Endothelial cell of hepatic sinusoid (primary cell): ENCODE results near the gene MAP3K20.
"Not testable (repeated sequence)": the region's sequence is repeated elsewhere in the genome, so short reads cannot be mapped to it uniquely, and the experiment has no call there.

Experiments used
- in situ Hi-C: cut with HindIII; loops from 2 replicates; pipeline ENCODE4 v1.10.0; 2017; ENCODE audit warnings: low sequenced_read_pairs

Gene MAP3K20

DNA sequence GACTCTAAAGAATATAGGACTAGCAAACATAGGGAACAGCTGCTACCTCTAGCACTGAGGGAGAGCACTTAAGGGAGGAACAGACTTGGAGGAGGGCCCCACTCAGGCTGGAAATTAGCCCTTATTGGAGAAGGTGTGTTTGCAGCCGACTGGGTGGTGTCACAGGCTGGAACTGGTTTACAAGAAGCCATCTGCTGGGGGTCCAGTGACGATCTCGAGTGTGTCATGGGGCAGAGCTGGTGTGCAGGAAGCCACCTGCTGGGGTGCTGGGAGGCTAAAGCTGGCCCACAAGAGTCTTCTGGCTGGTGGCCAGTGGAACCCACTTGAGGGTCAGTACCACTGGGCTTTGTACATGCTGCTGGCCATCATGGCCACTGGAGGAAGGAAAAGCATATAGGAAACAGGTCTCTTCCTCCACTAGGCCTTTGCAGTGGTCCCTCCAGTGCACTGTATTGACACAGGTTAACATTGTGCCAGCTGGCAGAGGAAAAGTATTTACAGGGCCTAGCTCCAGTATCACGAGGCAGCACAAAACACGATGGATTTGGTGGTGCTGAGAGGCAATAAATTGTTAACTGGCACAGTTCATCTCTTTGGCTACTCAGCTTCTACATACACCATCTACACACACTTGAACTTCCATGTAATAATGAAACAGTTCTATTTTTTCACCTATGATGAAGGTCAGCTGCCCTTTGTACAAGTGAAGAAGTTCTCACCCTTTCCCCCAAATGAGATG lies 43.6 kb downstream of the MAP3K20 start:
- in situ Hi-C loops = no loop called here

DNA sequence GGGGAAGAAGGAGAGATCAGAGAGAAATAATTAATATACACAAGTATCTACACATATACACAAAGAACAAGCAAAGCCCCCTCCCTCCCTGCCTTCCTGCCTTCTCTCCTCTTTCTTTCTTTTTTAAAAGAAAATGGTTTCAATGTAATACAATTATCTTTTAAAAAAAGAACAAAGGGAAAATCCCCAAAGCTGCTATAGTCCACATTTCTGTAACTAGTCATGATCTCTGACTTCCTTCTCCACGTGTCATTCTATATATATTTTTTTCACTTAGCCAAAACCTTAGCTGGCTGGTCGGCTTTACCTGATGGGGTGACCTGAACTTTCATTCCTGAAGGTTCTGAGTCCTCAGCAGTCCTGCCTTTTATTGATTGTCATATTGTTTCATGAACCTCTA lies 44.3 kb downstream of the MAP3K20 start:
- in situ Hi-C loops = no loop called here

DNA sequence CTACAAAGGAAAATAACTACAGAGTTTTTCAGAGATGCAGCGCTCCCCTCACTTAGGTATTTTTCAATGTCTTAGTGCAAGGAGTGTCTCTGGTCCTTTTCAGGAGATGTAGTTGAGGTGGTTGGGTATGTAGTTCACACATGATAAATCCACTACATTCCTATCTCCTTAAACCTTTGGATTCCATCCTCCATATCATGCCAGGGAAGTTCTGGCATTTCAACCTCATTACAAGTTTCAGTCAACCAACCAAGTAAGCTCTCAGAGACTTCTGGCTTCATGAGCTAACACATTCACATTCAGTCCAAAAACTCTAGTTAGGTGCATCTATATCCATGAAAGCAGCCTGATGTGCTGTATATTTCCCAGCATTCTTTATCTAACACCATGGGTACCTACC lies 47.3 kb downstream of the MAP3K20 start:
- in situ Hi-C loops = no loop called here

DNA sequence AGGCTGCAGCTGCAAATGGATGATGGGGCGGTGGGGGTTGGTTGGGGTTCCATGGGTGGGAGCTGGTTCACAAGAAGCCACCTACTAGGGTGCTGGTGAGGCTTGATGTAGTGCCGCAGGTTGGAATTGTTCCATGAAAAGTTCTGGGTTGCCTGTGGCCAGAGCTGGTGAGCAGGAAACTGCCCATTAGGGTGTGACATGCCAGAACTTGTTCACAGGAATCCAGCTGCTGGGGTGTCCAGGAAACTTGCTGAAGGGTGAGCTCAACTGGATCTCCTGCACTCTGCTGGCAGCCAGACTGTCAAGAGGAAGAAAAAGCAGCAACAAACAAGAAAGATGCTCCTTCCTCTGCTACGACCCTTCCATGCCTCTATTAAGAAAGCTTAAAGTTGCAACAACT lies 48.8 kb downstream of the MAP3K20 start:
- in situ Hi-C loops = no loop called here

DNA sequence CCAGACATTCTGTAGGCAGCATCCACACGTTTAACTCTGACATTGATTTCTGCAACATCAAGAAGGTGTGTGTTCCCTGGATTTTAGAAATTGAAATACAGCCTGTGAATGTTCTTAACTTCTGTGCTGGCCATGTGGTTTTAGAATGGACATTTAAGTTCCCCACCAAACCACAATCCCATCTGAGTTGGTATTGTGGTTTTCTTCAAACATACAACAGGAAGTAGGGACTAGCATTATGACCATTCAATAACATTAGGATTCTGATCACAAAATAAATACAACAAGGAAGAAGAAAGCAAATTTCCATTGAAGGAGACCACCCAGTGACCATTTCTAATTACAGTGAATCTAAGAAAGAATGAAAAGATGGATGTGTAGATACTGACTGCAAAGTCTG lies 51.2 kb downstream of the MAP3K20 start:
- in situ Hi-C loops = no loop called here

DNA sequence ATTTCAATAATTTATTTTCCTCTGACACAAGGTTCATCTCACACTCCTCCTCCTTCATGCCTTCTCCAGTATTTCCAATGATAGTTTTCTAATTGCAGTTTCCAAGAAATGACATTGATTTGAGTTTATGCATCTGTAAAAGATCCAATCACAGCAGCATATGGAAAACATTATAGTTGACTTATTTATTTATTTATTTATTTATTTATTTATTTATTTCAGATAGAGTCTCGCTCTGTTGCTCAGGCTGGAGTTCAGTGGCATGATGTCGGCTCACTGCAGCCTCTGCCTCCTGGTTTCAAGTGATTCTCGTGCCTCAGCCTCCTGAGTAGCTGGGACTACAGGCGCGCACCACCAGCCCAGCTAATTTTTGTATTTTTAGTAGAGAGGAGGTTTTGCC lies 52.5 kb downstream of the MAP3K20 start:
- in situ Hi-C loops = not testable (repeated sequence)

DNA sequence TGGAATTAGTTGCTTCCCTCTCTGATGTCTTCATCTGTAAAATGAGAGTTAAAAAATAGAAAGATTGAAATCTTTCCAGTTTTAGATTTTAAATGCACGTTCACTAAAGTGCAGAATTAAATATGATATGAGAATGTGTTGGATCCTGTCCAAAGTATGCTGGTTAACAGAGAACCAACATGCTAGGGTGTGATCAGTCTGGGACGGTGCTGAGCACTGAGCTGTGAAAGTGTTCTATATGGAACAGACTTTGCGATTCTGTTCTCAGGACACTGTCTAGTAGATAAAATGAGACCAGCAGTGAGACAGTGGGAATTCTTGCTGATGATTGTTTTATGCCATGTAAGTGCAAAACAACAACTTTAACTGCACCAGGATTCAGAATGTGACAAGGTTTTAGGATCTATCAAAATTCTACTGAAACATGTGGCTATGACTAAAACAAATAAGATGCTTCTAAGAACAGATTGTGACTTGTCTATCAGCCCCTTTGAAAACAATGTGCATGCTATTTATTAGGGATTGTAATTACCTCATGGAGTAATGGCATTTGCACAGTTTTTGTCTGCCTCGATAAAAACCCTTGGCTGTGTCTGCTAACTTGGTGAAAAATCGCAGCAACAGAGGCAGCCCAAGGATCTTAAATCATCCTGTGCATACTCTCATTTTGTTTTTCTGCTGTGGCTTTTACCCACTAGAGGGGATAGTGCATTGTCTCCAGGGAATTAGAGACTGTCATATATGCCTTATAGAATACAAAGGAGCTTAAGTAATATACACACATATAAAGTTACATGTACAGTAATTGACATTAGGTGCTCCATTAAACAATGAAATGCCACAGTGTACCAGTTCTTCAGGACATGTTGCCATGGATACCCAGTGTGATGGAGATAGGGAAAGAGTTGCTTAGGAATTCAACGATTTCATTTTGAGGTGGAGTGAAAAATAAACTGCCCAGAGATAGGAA lies 55.1 kb downstream of the MAP3K20 start:
- in situ Hi-C loops = loop anchor here (5.0 kb wide), 1 partner anchor 38 kb away; no protein-coding TSS in a partner anchor

DNA sequence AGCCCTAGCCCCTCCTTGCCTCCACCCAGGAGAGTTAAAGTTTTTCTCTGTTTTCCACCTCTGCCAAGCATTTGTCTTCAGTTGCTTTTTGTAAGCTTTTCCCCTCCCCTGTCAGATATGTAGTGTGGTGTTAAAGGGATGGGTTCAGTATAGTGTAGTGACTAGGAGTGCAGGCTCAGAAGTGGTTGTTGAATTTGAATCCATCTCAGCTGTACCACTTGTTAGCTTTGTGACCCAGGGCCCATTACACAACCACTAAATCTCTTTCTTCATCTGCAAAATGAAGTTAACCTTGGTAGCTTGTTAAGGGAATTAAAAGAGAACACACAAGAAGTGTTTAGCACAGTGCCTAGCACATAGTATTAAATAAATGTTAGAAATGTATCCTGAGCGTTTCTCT lies 56.9 kb downstream of the MAP3K20 start:
- in situ Hi-C loops = loop anchor here (5.0 kb wide), 1 partner anchor 40 kb away; no protein-coding TSS in a partner anchor

DNA sequence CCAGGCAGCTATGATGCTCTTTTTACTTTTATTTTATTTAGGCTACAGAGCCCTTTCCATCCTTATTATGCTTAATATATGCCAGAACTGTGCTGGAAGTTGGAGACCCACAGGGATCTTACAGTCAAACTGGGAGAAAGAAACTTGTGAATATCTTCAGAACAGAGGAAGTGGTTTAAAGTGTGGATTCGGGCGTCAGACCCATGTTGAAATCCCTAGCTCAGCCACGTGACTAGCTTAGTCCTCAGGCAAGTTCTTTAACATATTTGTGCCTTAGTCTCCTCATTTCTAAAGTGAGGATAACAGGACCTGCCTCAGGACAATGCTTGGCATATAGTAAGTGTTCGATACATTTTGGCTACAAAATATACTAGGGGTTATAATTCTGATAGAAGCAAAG lies 59.1 kb downstream of the MAP3K20 start:
- in situ Hi-C loops = loop anchor here (5.0 kb wide), 1 partner anchor 42 kb away; no protein-coding TSS in a partner anchor

DNA sequence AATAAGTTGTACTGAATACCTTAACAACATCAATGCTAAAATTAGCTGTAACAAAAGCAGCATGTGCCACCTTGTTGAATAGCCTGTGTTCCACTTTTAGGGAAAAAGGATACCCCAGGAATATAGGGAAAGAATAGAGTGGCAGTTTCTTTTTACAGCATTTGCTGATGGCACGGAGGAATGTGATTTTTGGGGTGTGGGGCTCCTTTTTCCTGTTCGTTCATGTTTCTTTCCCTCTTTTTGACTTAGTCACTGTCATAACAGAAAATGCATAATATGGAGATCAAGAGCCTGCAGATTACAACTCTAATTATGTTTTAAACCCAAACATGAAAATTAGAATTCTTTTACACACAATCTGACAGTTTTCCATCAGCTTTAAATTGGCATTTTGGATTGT lies 60.4 kb downstream of the MAP3K20 start:
- in situ Hi-C loops = no loop called here

DNA sequence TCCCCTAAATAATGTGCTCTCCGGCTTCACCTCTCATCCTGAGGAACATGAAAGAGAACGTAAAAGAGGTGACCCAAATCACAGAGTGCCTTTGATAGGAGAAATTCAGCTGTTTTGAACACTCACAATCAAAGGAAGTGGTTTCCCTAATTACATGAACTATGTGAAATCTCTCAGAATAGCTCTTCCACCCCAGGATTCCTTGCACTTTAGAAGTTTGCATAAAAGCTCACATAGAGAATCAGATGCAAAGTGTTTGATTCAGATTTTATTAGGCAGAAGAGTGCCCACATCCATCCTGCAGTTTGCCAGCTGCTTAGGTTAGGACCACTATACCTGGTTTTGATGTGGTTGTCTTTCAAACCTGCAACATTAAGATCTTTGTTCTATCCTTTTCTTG lies 61.0 kb downstream of the MAP3K20 start:
- in situ Hi-C loops = no loop called here

DNA sequence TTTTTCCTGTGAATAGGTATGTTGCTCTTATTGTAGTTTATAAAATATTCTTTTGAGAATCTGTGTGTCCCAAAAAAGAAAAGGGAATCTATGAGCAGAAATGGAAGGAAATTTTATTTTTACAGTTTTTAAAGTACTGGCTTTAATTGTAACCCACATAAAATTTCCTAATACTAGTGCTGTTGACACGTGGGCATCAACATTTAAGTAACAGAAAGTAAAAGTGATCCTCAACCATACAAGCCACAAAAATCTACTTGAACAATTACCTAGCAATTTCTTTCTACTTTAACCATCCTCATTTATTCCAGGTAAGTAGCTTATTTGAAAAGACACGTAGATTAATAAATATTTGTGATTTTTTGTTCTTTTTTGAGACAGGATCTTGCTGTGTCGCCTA lies 62.0 kb downstream of the MAP3K20 start:
- in situ Hi-C loops = no loop called here

DNA sequence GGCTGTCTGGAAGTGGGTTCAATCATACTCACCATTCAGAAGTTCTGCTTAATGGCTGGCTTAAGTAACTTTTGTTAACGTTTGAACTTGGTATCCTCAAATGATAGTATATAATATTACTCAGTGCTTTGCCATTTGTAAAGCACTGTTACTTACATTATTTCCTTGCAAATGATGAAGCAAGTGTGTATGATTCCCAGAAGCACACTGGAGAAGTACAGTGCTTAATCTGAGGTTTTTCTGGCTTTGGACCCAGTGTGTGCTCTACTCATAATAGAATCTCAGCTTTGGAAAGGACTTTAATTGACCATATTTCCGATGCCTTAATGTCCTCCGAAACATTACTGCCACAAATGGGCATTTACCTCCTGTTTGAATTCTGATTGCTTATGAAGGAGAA lies 63.3 kb downstream of the MAP3K20 start:
- in situ Hi-C loops = no loop called here

DNA sequence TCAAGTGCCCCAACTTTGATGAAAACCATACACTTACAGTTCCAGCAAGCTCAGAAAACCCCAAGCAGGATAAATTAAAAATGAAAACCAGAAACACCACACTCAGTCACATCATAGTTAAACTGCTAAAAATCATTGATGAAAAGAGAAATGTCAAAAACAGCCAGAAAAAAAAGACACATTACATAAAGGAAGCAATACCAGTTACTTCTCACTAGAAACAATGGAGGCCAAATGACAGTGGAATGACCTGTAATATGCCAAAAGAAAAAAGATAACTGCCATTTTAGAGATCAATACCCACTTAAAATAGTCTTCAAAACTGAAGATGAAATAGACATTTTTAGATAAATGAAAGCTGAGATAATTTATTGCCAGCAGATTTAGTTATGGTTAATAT lies 66.0 kb downstream of the MAP3K20 start:
- in situ Hi-C loops = no loop called here

DNA sequence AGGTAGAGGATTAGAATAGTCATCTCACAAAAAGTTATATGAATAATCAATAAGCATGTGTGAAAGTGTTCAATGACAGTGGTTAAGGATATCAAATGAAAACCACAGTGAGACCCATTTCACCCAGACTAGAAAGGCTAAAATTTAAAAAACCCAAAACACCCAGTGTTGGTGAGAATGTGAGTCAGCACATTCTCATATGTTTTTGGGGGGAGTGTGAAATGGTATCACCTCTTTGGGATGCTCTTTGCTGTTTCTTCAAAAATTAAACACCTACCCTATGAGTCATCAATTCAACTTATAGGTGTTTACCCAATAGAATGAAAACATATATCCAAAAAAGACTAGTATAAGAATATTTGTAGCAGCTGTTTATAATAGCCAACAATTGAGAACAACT lies 69.8 kb downstream of the MAP3K20 start:
- in situ Hi-C loops = no loop called here

DNA sequence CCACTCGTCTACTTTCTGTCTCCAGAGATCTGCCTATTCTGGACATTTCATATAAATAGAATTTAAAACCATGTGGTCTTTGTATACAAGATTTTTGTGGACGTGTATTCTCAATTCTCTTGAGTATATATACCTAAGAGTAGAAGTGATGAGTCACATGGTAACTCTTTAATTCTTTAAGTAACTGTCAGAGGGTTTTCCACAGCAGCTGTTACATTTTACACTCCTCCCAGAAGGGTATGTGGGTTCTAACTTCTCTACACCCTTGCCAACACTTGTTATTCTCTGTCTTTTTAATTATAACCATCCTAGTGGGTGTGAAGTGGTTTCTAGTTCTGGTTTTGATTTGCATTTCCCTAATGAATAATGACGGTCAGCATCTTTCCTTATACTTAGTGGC lies 70.9 kb downstream of the MAP3K20 start:
- in situ Hi-C loops = no loop called here

DNA sequence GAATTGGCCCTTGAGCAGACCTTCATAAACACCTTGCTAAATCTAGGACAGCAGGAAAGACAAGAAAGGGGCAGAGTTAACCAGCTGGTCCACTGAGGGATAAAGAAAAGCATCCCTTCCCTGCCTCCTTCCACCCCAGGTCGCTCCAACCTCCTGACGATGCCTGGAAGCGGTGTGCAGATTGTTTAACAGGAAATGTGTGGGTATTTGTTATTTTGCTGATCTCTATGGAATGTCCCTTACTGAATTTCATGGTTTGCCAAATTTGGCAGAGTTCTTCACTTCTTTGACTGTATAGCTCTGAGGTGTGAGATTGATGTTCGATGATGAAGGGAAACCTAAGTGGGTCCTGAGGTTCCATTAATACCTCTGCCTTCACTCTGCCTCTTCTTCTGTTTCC lies 72.9 kb downstream of the MAP3K20 start:
- in situ Hi-C loops = no loop called here

DNA sequence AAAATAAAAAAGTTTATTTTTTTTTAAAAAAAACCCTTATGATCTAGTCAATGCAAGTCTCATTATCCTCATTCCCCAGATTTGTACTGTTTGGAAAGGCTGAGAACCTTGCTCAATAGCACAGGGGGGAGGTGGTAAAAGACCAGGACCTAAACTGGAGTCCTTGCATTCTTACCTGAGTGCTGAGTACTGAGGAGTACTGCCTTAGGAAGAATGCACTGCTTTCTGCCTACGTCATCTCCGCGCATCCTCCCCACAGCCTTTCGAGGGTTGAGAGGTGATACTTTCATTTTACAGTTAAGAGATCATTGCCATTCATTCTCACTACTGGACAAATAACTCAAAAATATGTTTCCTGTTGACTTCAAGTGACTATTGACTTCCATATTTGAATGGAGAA lies 73.8 kb downstream of the MAP3K20 start:
- in situ Hi-C loops = no loop called here

DNA sequence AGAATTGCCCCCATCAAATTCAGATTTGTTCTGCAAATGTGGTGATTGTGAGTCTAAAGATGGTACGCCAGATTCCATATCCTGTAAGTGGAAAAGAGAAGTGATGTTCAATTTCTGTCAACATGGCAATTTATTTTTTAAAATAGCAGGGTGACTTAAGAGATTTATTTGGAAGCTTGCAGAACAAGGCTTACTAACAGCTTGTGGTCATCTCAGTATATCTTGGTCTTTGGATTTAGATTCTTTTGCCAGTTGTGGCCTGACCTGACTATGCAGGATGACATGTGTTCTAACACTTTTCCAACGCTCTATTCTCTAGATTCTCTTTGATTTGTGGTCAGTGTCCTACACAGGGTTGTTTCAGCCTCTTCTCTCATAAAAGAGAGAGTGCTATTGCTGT lies 74.4 kb downstream of the MAP3K20 start:
- in situ Hi-C loops = no loop called here

DNA sequence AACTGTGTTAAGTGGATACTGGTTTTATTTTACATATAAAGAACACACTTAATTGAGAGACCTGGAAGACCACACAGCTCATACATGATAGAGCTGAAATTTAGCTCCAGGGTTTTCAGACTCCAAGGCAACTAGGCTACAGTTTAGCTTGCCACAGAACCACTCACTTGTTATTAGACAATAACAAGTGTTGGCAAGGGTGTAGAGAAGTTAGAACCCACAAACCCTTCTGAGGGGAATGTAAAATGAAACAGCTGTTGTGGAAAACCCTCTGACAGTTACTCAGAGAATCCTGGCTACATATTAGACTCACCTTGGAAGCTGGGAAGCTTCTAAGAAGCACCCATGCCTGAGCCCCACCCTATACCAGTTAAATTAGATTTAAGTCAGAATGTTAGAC lies 75.3 kb downstream of the MAP3K20 start:
- in situ Hi-C loops = no loop called here

DNA sequence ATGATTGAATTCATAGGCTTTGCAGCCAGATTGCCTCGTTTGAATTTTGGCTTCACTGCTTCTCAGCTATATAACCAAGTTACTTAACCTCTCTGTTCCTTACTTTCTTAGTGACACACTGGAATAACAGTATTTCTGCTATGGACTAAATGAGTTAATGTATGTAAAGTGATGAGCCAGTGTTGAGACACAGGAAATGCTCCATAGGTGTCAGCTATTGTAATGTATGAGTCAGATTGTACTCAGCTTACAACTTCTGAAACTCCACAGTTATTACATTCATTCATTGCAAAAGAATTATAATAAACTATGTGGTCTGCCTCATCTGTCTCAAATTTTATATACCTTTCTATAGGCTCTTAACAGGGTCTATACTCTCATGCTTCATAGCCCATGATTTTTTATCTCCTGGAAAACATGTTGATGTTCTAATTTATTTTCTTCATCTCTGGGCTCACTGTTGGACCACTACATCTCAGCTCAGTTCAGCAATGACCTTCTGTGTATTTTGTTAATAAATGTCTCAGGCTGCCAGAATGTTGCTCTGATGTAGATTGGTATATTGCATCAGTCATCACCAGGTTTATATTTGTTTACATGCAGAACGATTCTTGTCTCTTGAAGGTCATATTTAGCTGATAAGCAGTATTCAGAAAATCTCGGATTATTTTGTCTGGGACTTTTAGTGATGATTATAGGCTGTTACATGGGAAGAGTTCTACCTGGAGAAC lies 76.2 kb downstream of the MAP3K20 start:
- in situ Hi-C loops = no loop called here
